Dedifferentiated amniotic fluid mesenchymal stem cell (primary cell): Measurements from ENCODE around the gene PPIF.

Experiments
- DNase-seq: peaks from one replicate; pipeline ENCODE4 v3.0.0-alpha.2; 2016; ENCODE audit errors: extremely low spot score

PPIF gene

GRCh38 chr10:79386637-79387465 lies 39.6 kb downstream of the PPIF start:
- DNase-seq = no peak

- no peak for DNase-seq
Observed at GRCh38 chr10:79387466-79387973, 40.3 kb downstream of the PPIF start.

GRCh38 chr10:79387974-79388850 lies 40.9 kb downstream of the PPIF start:
- DNase-seq = no peak

DNA sequence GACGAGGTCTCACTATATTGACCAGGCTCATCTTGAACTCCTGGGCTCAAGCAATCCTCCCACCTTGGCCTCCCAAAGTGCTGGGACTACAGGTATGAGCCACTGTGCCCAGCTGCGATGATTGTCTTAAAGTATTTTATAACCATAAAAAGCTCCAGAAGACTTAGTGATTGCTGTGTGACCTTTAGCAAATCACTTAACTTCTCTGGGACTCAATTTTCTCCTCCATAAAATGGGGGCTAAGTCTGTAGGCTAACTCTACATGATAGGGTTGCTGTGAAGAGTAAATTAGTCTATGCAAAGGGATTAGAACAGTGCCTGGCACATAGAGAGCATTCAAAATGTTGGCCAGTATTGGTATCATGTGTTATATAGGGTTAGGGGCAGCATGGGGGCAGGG lies 42.8 kb downstream of the PPIF start:
- DNase-seq = no peak

GRCh38 chr10:79390551-79391229 lies 43.4 kb downstream of the PPIF start:
- DNase-seq = no peak

- no peak for DNase-seq
Observed at GRCh38 chr10:79391231-79392019, 44.2 kb downstream of the PPIF start.

DNA sequence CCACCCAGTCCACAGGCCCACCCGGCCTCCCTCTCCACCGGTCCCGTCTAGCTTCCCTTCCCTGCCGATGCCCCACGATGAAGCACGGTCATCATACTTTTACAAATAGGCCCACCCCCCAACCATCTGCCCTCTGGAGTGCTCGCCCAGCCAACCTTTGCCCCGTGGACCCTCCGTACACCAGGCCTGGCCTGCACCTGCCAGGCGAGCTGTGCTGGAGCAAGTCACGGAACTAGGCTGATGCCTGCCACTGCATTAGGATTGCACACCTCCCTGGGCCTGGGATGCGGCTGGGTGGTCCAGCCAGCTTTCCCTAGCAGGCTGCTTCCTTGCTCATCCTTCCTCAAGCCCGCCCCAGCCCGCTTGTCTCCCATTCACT lies 44.7 kb downstream of the PPIF start:
- no peak for DNase-seq

DNA sequence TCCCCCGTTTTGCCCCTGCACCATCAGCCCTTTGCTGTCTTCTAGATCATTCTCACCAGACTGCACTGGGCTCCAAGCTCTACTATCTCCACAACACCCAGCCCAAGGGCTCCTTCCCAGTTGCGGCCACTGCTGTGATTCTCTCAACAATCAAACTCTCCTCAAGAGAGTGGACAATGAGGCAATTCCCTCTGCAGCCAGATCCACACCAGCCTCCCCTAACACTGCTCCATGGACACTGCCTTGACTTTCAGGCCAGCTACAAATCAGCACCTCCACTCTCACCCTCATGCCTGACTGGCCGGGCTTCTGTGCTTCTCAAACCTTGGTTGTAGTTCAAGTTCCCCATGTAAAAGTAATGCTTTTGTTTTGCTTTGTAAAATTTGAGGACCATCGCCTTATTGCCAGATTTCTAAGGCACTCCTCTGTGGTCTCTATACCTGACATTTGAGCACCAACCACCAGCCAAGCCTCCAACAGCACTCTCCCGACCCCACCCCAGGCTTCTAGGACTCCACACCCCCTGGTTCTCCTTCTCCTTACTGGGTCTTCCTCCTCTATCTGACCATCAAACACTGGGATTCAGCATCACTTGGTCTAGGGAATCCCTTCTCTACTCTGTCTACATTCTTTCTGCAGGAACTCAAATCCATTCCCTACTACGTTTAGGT lies 45.4 kb downstream of the PPIF start:
- no peak for DNase-seq

DNA sequence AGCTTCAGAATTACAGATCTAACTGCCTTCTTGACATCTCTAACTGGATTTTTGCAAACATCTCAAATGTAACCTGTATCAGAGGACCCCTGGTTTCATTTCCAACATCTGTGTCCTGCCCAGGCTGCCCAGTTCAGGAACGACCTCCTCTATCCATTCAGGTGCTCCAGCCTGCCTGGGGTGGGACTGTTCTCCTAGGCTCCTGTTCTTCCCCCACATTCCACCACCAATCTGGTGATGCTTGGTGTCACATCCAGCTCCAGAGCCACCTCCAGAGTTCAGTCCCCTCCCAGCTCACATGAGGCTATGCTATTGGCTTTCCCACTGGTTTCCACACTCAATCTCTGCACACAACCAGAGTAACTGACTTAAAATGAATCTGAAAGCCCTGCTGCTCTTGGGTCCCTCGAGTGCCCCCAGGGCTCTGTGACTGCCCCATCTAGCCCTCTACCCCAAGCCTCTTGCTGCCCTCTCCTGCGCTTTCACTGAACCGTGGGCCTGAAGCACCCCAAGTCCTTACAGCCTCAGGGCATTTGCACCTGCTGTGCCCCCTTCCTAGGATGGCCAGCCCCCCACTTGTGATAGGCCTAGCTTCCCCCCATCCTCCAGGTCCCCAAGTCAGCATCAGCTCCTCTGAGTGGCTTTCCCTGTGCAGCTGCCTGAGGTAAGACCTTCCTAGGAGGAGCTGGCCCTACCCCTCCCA lies 46.1 kb downstream of the PPIF start:
- no peak for DNase-seq

DNA sequence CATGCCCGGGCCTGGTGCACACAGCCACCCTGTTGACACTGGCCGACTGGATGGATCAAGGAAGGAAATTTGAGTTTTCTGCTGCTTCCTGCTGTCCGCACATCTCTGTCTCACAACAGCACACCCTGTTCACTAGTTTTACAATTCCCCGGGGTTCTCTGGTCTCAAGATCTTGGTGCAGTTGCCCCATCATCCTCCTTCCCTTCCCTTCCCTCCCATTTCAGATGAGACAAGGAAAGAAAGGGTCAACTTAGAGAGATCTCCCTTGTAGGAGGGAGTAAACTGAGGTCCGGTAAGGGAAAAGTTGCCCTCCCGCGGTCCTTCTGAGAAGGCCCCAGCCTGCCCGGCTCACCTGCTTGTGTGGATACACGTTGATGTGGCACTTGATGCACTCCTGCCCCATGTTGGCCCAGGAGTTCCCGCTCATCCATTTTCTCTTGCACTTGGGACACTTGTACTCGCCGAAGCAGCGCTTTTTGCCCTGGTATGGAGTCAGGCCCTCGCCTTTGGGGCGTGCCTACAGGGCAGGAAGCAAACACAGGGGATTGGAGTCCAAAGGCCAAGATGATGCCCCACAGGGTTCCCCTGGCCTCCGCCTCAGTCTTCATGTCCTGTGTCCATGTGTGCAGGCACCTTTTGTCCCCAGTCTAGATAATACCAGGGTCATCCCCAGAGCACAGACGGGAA lies 46.8 kb downstream of the PPIF start:
- DNase-seq = no peak

DNA sequence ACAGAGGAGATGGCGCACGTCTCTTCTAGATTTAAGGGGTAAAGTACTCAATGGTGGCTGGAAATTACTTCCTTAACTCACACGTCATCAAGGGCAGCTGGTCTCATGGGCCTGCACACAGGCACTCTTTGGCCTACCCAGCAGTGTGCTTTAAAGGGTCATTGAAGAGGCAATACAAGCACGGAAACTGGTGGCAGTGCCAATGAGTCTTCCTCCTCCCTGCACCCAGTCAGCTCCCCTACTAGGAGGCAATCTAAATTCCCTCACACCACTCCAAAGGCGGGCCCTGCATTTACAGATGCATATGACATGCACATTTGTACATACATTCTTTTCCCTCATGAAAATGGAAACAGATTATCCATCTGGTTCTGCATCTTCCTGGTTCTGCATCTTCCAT lies 47.4 kb downstream of the PPIF start:
- DNase-seq = no peak

- no peak for DNase-seq
Observed at GRCh38 chr10:79396520-79396919, 49.3 kb downstream of the PPIF start.

GRCh38 chr10:79397051-79397450 lies 49.8 kb downstream of the PPIF start:
- DNase-seq = no peak

DNA sequence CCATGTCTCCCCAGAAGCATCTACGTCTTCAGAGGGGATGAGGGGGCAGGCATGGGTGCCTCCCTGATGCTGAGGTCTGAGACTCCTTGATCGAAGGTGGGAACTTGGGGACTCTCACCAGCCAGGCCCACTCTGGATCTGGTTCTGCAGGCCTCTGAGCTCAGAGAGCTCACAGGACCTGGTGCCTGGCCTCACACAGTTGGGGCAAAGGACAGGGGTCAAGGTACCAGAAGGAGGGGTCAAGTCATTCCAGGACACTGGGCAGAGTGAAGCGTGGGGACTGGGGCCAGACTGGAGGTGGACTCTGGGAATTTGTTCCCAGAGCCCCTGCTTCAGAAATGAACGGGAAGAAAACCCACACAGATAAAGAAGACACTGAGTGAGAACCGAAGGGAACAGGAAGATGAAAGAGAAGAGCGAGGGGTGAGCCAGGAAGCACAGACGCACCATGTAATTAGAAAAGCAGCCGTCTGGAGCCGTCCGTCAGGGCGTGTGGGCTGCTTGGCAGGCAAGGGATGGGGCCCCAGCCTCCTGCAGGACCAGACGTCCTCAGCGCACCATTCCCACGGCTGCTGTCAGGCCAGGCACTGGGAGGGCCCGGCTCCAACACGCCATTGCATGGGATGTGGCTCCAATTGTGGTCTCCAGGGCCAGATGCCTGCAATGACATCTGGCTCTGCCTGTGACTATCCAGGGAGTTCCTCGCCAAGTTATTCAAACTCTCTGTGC lies 50.5 kb downstream of the PPIF start:
- DNase-seq = no peak

DNA sequence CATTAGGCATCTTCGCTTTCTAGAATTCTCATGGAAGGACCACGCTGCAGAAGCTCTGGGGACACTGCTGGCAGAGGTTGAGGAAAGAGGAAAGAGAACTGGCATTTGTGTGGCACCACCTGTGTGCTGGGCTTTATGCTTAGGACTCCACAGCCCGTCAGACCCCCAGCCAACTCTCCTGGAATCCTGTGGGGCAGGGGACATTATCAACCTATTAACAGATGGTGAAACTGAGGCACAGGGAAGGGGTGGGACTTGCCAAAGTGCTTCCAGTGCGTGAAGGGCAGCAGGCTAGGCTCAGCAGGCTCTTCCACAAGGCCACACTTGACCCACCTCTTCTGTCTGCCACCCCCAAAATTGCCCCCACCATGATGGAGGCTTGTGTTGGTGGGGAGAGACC lies 51.4 kb downstream of the PPIF start:
- DNase-seq = no peak

- DNase-seq = peak; percentile 92
Observed at GRCh38 chr10:79399223-79399831, 52.1 kb downstream of the PPIF start.

GRCh38 chr10:79400146-79401004 lies 53.1 kb downstream of the PPIF start:
- no peak for DNase-seq
